Measurements from ENCODE around the gene ELFN2.

The ELFN2 gene

DNA sequence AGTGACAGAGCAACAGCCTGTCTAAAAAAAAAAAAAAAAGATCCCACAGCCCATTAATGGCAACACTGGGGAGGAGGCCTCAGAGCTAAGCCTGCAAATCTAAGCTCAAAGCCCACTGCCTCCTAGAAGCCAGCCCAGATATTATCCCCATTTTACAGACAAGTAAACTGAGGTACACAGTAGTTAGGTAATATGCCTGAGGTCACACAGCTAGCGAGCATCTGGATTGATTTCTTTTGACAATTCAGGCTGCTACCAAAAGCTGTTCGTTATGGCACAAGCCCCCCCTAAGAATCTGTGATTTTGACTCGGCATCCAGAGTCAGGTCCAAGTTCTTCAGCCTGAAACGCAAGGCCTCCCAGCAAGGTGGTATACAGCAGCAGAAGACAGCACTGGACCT, 13.7 kb downstream of the ELFN2 start:
- no peaks in the 10 kb centered on the region for H3K27me3 ChIP-seq (ENCODE audit: control insufficient read depth, insufficient read depth, low read length)
- H3K27ac ChIP-seq, result no peak overlapping the region
- H3K9me3 ChIP-seq (ENCODE audit: control insufficient read depth, low read length), result no peaks in the 10 kb centered on the region
- no peak overlapping the region for H3K9ac ChIP-seq
- no peaks in the 10 kb centered on the region for H3K4me1 ChIP-seq
- no peak overlapping the region for H3K4me2 ChIP-seq (ENCODE audit: low read length)
- H3K36me3 ChIP-seq (ENCODE audit: control insufficient read depth, insufficient read depth, low read length), result no peaks in the 10 kb centered on the region
- H3K4me3 ChIP-seq (ENCODE audit: low read depth, low read length), result no peak overlapping the region
- TF ChIP-seq, protein P1, sequence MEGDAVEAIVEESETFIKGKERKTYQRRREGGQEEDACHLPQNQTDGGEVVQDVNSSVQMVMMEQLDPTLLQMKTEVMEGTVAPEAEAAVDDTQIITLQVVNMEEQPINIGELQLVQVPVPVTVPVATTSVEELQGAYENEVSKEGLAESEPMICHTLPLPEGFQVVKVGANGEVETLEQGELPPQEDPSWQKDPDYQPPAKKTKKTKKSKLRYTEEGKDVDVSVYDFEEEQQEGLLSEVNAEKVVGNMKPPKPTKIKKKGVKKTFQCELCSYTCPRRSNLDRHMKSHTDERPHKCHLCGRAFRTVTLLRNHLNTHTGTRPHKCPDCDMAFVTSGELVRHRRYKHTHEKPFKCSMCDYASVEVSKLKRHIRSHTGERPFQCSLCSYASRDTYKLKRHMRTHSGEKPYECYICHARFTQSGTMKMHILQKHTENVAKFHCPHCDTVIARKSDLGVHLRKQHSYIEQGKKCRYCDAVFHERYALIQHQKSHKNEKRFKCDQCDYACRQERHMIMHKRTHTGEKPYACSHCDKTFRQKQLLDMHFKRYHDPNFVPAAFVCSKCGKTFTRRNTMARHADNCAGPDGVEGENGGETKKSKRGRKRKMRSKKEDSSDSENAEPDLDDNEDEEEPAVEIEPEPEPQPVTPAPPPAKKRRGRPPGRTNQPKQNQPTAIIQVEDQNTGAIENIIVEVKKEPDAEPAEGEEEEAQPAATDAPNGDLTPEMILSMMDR (IDR thresholded peaks at IDR 0.05), result no peak
- H2AFZ ChIP-seq, result no peak overlapping the region
- H3K79me2 ChIP-seq, result no peaks in the 10 kb centered on the region

DNA sequence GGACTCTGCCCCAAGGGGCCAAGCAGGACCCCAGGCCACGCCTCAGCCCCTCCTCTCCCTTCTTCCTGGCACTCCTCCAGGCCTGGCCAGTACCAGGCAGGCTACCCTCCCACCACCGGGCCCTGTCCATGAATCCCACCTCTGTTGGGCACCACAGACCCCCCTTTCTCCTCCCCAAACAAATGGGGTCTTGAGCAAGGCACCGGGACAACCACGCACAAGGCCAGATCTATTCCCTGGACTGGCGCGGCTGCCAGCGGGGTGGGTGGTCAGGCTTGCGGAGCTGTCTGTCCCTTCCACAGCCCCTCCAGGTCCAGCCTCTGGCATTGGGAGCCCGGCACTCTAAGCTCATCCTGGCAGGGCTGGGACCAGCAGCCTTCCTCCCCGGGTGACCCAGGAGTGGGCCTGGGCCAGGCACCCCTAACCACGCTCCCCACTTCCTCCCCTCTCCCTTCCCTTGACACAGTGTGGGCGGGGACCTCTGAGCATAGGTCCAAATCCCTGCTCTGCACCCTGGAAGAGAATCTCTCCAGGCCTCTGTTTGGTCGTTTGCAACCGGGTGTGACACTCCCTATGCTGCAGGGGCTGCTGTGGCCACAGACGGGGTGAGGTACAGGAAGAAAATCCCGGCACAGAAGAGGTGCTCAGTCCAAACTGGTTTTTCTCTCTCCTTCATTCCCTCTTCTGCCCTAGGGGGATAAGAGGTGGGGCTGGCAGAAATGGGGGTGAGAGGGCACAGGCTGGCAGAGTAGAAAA, 14.6 kb downstream of the ELFN2 start:
- H3K79me2 ChIP-seq, result no peaks in the 10 kb centered on the region
- no peaks in the 10 kb centered on the region for H3K9me3 ChIP-seq (ENCODE audit: control insufficient read depth, low read length)
- H3K27ac ChIP-seq, result no peak overlapping the region
- no peak overlapping the region for H3K4me2 ChIP-seq (ENCODE audit: low read length)
- no peak overlapping the region for H2AFZ ChIP-seq
- H3K4me1 ChIP-seq, result no peaks in the 10 kb centered on the region
- H3K9ac ChIP-seq, result no peak overlapping the region
- H3K36me3 ChIP-seq (ENCODE audit: control insufficient read depth, insufficient read depth, low read length), result no peaks in the 10 kb centered on the region
- TF ChIP-seq, protein P1 (IDR thresholded peaks at IDR 0.05), result no peak
- H3K27me3 ChIP-seq (ENCODE audit: control insufficient read depth, insufficient read depth, low read length), result no peaks in the 10 kb centered on the region
- no peak overlapping the region for H3K4me3 ChIP-seq (ENCODE audit: low read depth, low read length)

- H3K9ac ChIP-seq, result no peak overlapping the region
- no peak overlapping the region for H3K4me2 ChIP-seq (ENCODE audit: low read length)
- H3K27me3 ChIP-seq (ENCODE audit: control insufficient read depth, insufficient read depth, low read length), result no peaks in the 10 kb centered on the region
- no peak overlapping the region for H2AFZ ChIP-seq
- H3K36me3 ChIP-seq (ENCODE audit: control insufficient read depth, insufficient read depth, low read length), result no peaks in the 10 kb centered on the region
- no peak overlapping the region for H3K27ac ChIP-seq
- no peaks in the 10 kb centered on the region for H3K9me3 ChIP-seq (ENCODE audit: control insufficient read depth, low read length)
- TF ChIP-seq, protein P1 (IDR thresholded peaks at IDR 0.05), result no peak
- H3K4me1 ChIP-seq, result no peaks in the 10 kb centered on the region
- no peaks in the 10 kb centered on the region for H3K79me2 ChIP-seq
- no peak overlapping the region for H3K4me3 ChIP-seq (ENCODE audit: low read depth, low read length)
These were observed 15.6 kb downstream of the ELFN2 start for GRCh38 chr22:37411655-37412054.

GRCh38 chr22:37410174-37411055, 16.9 kb downstream of the ELFN2 start:
- Histone ChIP-seq H3K4me1 (no peaks in the 10 kb centered on the region), H3K9ac (no peak overlapping the region)

More at GRCh38 chr22:37410174-37411055, 16.9 kb downstream of the ELFN2 start:
- H3K4me2 ChIP-seq (ENCODE audit: low read length), result no peak overlapping the region
- no peaks in the 10 kb centered on the region for H3K27me3 ChIP-seq (ENCODE audit: control insufficient read depth, insufficient read depth, low read length)
- no peak overlapping the region for H3K27ac ChIP-seq
- TF ChIP-seq, protein P1 (IDR thresholded peaks at IDR 0.05), result no peak
- H3K79me2 ChIP-seq, result no peaks in the 10 kb centered on the region
- no peaks in the 10 kb centered on the region for H3K36me3 ChIP-seq (ENCODE audit: control insufficient read depth, insufficient read depth, low read length)
- H2AFZ ChIP-seq, result no peak overlapping the region
- H3K9me3 ChIP-seq (ENCODE audit: control insufficient read depth, low read length), result no peaks in the 10 kb centered on the region
- no peak overlapping the region for H3K4me3 ChIP-seq (ENCODE audit: low read depth, low read length)

All from parathyroid adenoma (tissue), 2 donors.